Astrocyte of the cerebellum (primary cell): ENCODE measurements around the gene UBL3.

Experiments used
- DNase-seq: peaks from one replicate; pipeline ENCODE4 v3.0.0-alpha.2; 2011; ENCODE audit warnings: low read depth
- H3K4me3 ChIP-seq: 2 replicates; pipeline ENCODE4 v1.5.1; 2011; ENCODE audit warnings: mild to moderate bottlenecking, low read depth, low read length, moderate library complexity
- CTCF ChIP-seq: IDR thresholded peaks from 2 replicates; pipeline ENCODE4 v1.5.1; 2012; ENCODE audit warnings: low read length, low read depth, moderate library complexity, mild to moderate bottlenecking; ENCODE audit errors: missing control alignments
- in situ Hi-C: cut with HindIII; loops from 2 replicates; pipeline ENCODE4 v1.10.0; 2017; ENCODE audit warnings: low sequenced_read_pairs

The UBL3 gene

DNA sequence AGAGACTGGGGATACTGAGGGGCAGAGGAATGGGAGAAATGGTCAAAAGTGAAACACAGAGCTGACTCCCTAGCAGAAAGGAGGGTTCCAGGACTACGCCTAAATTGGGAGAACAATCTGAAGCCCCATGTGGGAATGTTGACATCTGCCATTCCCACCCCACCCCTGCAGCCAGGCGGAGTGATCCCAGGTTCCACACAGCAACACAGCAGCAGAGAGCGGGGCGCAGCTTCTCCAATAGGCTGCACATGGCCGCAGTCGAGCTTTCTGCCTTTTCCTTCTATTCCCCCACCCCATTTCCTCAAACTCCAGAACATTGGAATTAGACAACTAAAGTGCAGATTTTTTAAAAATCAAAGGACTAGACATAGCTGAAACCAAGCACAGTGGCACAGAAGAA, 104.7 kb downstream of the UBL3 start:
- in situ Hi-C loops: no loop called here
- no peak overlapping the region for H3K4me3 ChIP-seq

GRCh38 chr13:29743201-29743786, 107.1 kb downstream of the UBL3 start:
- DNase-seq: peak; percentile 50
- no peak for TF ChIP-seq CTCF
- in situ Hi-C loops: no loop called here
- no peak overlapping the region for H3K4me3 ChIP-seq

More for the DNA sequence above, 104.7 kb downstream of the UBL3 start:
- DNase-seq: no peak
- no peak for TF ChIP-seq CTCF

- in situ Hi-C loops: no loop called here
- no peak for TF ChIP-seq CTCF
- DNase-seq: no peak
- no peak overlapping the region for H3K4me3 ChIP-seq
Measured at GRCh38 chr13:29740961-29741360, 109.5 kb downstream of the UBL3 start.

GRCh38 chr13:29737061-29737460, 113.4 kb downstream of the UBL3 start:
- H3K4me3 ChIP-seq: no peak overlapping the region
- in situ Hi-C loops: no loop called here
- no peak for DNase-seq
- no peak for TF ChIP-seq CTCF

GRCh38 chr13:29733147-29733611, 117.2 kb downstream of the UBL3 start:
- TF ChIP-seq CTCF: no peak
- in situ Hi-C loops: no loop called here
- no peak overlapping the region for H3K4me3 ChIP-seq
- no peak for DNase-seq

GRCh38 chr13:29730253-29730652, 120.2 kb downstream of the UBL3 start:
- no peak for TF ChIP-seq CTCF
- H3K4me3 ChIP-seq: no peak overlapping the region
- in situ Hi-C loops: no loop called here
- no peak for DNase-seq
